OCI-LY1 (cell line): ENCODE measurements around the gene SF3A1.

Source experiments
- H2AFZ ChIP-seq: fragments of 200-600 bp; sonication (generic), shearing (Covaris generic); 2 replicates; pipeline ENCODE4 v1.6.0; 2014; ENCODE audit warnings: antibody characterized with exemption, mild to moderate bottlenecking, low read length
- H3F3A ChIP-seq: fragments of 200-600 bp; sonication (generic), shearing (Covaris generic); 2 replicates; pipeline ENCODE4 v1.6.0; 2014; ENCODE audit warnings: mild to moderate bottlenecking, antibody characterized with exemption, low read length, moderate library complexity; ENCODE audit not compliant: insufficient read depth
- H3K27ac ChIP-seq: fragments of 200-600 bp; sonication (generic); 2 replicates; pipeline ENCODE4 v1.5.1; 2014; ENCODE audit warnings: low read length, mixed run types, mild to moderate bottlenecking, low read depth; ENCODE audit not compliant: poor library complexity, severe bottlenecking
- H3K27me3 ChIP-seq: fragments of 200-600 bp; sonication (generic); 2 replicates; pipeline ENCODE4 v1.6.0; 2014; ENCODE audit warnings: antibody characterized with exemption, mild to moderate bottlenecking, low read length, moderate library complexity; ENCODE audit not compliant: insufficient read depth
- H3K36me3 ChIP-seq: fragments of 200-600 bp; sonication (generic); 2 replicates; pipeline ENCODE4 v1.6.1; 2014; ENCODE audit warnings: mild to moderate bottlenecking, antibody characterized with exemption, low read length, moderate library complexity, mixed read lengths; ENCODE audit not compliant: insufficient read depth
- H3K4me1 ChIP-seq: fragments of 200-600 bp; sonication (generic); 2 replicates; pipeline ENCODE4 v1.5.1; 2014; ENCODE audit warnings: mild to moderate bottlenecking, low read length, moderate library complexity; ENCODE audit not compliant: insufficient read depth, severe bottlenecking
- H3K4me2 ChIP-seq: fragments of 200-600 bp; sonication (generic), shearing (Covaris generic); 2 replicates; pipeline ENCODE4 v1.6.1; 2014; ENCODE audit warnings: low read length
- H3K4me3 ChIP-seq: fragments of 200-600 bp; sonication (generic); 2 replicates; pipeline ENCODE4 v1.5.1; 2014; ENCODE audit warnings: low read length, low read depth, mild to moderate bottlenecking, mixed read lengths; ENCODE audit not compliant: poor library complexity, severe bottlenecking
- H3K79me2 ChIP-seq: fragments of 200-600 bp; shearing (Covaris generic); 2 replicates; pipeline ENCODE4 v1.6.1; 2016; ENCODE audit warnings: mixed run types, low read length, mixed read lengths; ENCODE audit not compliant: insufficient read depth
- H3K9ac ChIP-seq: fragments of 200-600 bp; sonication (generic), shearing (Covaris generic); 2 replicates; pipeline ENCODE4 v1.6.1; 2014; ENCODE audit warnings: mild to moderate bottlenecking, low read length, mixed read lengths
- H3K9me2 ChIP-seq: fragments of 200-600 bp; sonication (generic), shearing (Covaris generic); 2 replicates; pipeline ENCODE4 v1.6.1; 2014; ENCODE audit warnings: low read depth, mild to moderate bottlenecking, low read length, mixed read lengths
- H3K9me3 ChIP-seq: fragments of 200-600 bp; shearing (Covaris generic); 2 replicates; pipeline ENCODE4 v1.6.1; 2014; ENCODE audit warnings: low read length, mixed read lengths
- H4K20me1 ChIP-seq: fragments of 200-600 bp; sonication (generic), shearing (Covaris generic); 2 replicates; pipeline ENCODE4 v1.6.0; 2016; ENCODE audit warnings: mild to moderate bottlenecking, low read length; ENCODE audit not compliant: insufficient read depth
- CTCF ChIP-seq: fragments of 200-600 bp; sonication (generic), shearing (Covaris generic); IDR thresholded peaks from 2 replicates; pipeline ENCODE4 v1.5.1; 2017; ENCODE audit warnings: mild to moderate bottlenecking, antibody characterized with exemption, low read length, moderate library complexity, mixed read lengths
- EZH2 ChIP-seq: fragments of 200-600 bp; sonication (generic), shearing (Covaris generic); IDR thresholded peaks from 2 replicates; pipeline ENCODE4 v1.8.0; 2017; ENCODE audit warnings: borderline replicate concordance, mixed run types, mild to moderate bottlenecking, antibody characterized with exemption, low read length, moderate library complexity, mixed read lengths

The SF3A1 gene

GRCh38 chr22:30307041-30307574 is 49.6 kb downstream of the SF3A1 start:
- Histone ChIP-seq H3K79me2 (no peaks in the 10 kb centered on the region), H3K27me3 (no peaks in the 10 kb centered on the region), H3K4me2 (peak overlapping the region; percentile 78), H3K27ac (peak overlapping the region; percentile 99), H2AFZ (no peak overlapping the region), H4K20me1 (no peaks in the 10 kb centered on the region), H3K9ac (peak overlapping the region; percentile 79), H3F3A (0 out of 2 replicates have a peak, but pooled peaks cover 3% of the 10 kb centered on the region), H3K36me3 (peaks cover 1% of the 10 kb centered on the region; the same call in 1 of the 2 replicates), H3K4me3 (peak overlapping the region; percentile 50), H3K9me3 (no peaks in the 10 kb centered on the region), H3K9me2 (no peaks in the 10 kb centered on the region), H3K4me1 (peaks cover 95% of the 10 kb centered on the region)
- no peak for TF ChIP-seq CTCF
- TF ChIP-seq EZH2: no peak

- Histone ChIP-seq H3K4me1 (peaks cover 100% of the 10 kb centered on the region), H4K20me1 (no peaks in the 10 kb centered on the region), H3K27me3 (no peaks in the 10 kb centered on the region), H3K9ac (peak overlapping the region; percentile 79), H3K9me2 (no peaks in the 10 kb centered on the region), H3K4me3 (peak overlapping the region; percentile 50), H3K9me3 (no peaks in the 10 kb centered on the region), H3K36me3 (peaks cover 4% of the 10 kb centered on the region; the same call in 1 of the 2 replicates), H3K79me2 (no peaks in the 10 kb centered on the region), H3F3A (0 out of 2 replicates have a peak, but pooled peaks cover 3% of the 10 kb centered on the region), H3K27ac (peak overlapping the region; percentile 99), H2AFZ (no peak overlapping the region), H3K4me2 (peak overlapping the region; percentile 78)
- TF ChIP-seq EZH2 (no peak), CTCF (no peak)
These were observed 50.1 kb downstream of the SF3A1 start for GRCh38 chr22:30306627-30307011.

- Histone ChIP-seq H3F3A (0 out of 2 replicates have a peak, but pooled peaks cover 3% of the 10 kb centered on the region), H3K4me3 (peak overlapping the region; percentile 50), H3K27ac (peak overlapping the region; percentile 99), H3K27me3 (no peaks in the 10 kb centered on the region), H3K9ac (peak overlapping the region; percentile 79), H3K79me2 (no peaks in the 10 kb centered on the region), H3K9me3 (no peaks in the 10 kb centered on the region), H3K9me2 (no peaks in the 10 kb centered on the region), H2AFZ (no peak overlapping the region), H3K4me2 (peak overlapping the region; percentile 78), H4K20me1 (no peaks in the 10 kb centered on the region), H3K36me3 (peaks cover 7% of the 10 kb centered on the region; the same call in 1 of the 2 replicates), H3K4me1 (peaks cover 95% of the 10 kb centered on the region)
- TF ChIP-seq CTCF (no peak), EZH2 (no peak)
These were observed 50.6 kb downstream of the SF3A1 start for GRCh38 chr22:30305906-30306626.
